HepG2 (cell line): ENCODE results near the gene DST. TPM values are rescaled to one million over a fixed set of nuclear protein-coding genes. Genes with fewer than 3 reads are reported as not detected.
A peak's percentile ranks its signal among the peaks of the same experiment; 100 is the strongest.

Experiments used
- AGO2 ChIP-seq: fragments of 200-400 bp; formaldehyde crosslinking; optimal IDR thresholded peaks from 2 replicates; pipeline ENCODE3; 2017; ENCODE audit warnings: mild to moderate bottlenecking, low read depth, low read length, moderate library complexity
- ATF3 ChIP-seq: sonication (generic); formaldehyde crosslinking; IDR thresholded peaks from 2 replicates; pipeline ENCODE4 v1.4.0; 2020; ENCODE audit warnings: missing genetic modification reagents
- IKZF5 ChIP-seq: IDR thresholded peaks from 2 replicates; pipeline ENCODE4 v1.6.1; 2018; ENCODE audit warnings: missing genetic modification reagents, mild to moderate bottlenecking, missing compliant biosample characterization
- MED8 ChIP-seq: sonication (generic); formaldehyde crosslinking; IDR thresholded peaks from 2 replicates; pipeline ENCODE4 v1.8.1; 2023; ENCODE audit warnings: mild to moderate bottlenecking, missing genetic modification reagents; ENCODE audit not compliant: insufficient replicate concordance
- RERE ChIP-seq: IDR thresholded peaks from 2 replicates; pipeline ENCODE4 v1.6.1; 2016; ENCODE audit warnings: low read depth, missing genetic modification reagents, missing compliant biosample characterization
- TBX2 ChIP-seq: sonication (generic); formaldehyde crosslinking; IDR thresholded peaks from 2 replicates; pipeline ENCODE4 v1.5.0; 2020; ENCODE audit warnings: missing genetic modification reagents, mild to moderate bottlenecking, borderline replicate concordance
- ZNF788 ChIP-seq: sonication (generic); formaldehyde crosslinking; IDR thresholded peaks from 2 replicates; pipeline ENCODE4 v1.5.0; 2020; ENCODE audit warnings: mild to moderate bottlenecking, missing genetic modification reagents, borderline replicate concordance
- polyA plus RNA-seq, 8 experiments: library from polyadenylated mRNA; depleted of rRNA in 3 of 8; stranded (reverse) in 7 of 8; unstranded in 1 of 8; fragments of >200 nt; fragmentation: Illumina TruSeq in 4 of 8; extraction: Trizol in 4 of 8; gene quantifications; 2 replicates each; pipeline versions ENCODE4 v1.2.1 to v1.2.3, GENCODE V29; 2011 to 2016; ENCODE audit warnings: low read depth in 4 of 8, missing spikeins in 1 of 8, mixed read lengths in 1 of 8; ENCODE audit not compliant: insufficient read depth in 1 of 8
- total RNA-seq, 5 experiments: library from RNA; depleted of rRNA; stranded (reverse); fragments of >200 nt; fragmentation: Illumina TruSeq; extraction: Trizol; gene quantifications; 2 replicates each; pipeline ENCODE4 v1.2.3, GENCODE V29; 2016; ENCODE audit warnings: low read depth in 1 of 5
- TF ChIP-seq, protein P1 (sequence below): sonication (generic); formaldehyde crosslinking; IDR thresholded peaks from 2 replicates; pipeline ENCODE4 v1.5.0; 2020; ENCODE audit warnings: mild to moderate bottlenecking, missing genetic modification reagents, borderline replicate concordance
- TF ChIP-seq, protein P2 (sequence below): sonication (generic); formaldehyde crosslinking; IDR thresholded peaks from 2 replicates; pipeline ENCODE4 v1.4.0; 2020; ENCODE audit warnings: missing genetic modification reagents, borderline replicate concordance

Gene DST
- total and polyA plus RNA-seq, 2 of the 13 experiments (the other 11 are each of a cell fraction or from before 2014, with no cell fraction given): 64.4 to 89.0 TPM

GRCh38 chr6:56642366-56643261 is at the start of gene DST (continued):
- TF ChIP-seq RERE (no peak), TBX2 (CRISPR knock-in tag) (peak; percentile 21; the same call in 1 of the 2 replicates), MED8 (no peak), AGO2 (no peak), ATF3 (CRISPR knock-in tag) (0 out of 2 replicates have a peak, but pooled peaks have one; percentile 30), ZNF788 (CRISPR knock-in tag) (no peak), IKZF5 (no peak)
- TF ChIP-seq, protein P1, sequence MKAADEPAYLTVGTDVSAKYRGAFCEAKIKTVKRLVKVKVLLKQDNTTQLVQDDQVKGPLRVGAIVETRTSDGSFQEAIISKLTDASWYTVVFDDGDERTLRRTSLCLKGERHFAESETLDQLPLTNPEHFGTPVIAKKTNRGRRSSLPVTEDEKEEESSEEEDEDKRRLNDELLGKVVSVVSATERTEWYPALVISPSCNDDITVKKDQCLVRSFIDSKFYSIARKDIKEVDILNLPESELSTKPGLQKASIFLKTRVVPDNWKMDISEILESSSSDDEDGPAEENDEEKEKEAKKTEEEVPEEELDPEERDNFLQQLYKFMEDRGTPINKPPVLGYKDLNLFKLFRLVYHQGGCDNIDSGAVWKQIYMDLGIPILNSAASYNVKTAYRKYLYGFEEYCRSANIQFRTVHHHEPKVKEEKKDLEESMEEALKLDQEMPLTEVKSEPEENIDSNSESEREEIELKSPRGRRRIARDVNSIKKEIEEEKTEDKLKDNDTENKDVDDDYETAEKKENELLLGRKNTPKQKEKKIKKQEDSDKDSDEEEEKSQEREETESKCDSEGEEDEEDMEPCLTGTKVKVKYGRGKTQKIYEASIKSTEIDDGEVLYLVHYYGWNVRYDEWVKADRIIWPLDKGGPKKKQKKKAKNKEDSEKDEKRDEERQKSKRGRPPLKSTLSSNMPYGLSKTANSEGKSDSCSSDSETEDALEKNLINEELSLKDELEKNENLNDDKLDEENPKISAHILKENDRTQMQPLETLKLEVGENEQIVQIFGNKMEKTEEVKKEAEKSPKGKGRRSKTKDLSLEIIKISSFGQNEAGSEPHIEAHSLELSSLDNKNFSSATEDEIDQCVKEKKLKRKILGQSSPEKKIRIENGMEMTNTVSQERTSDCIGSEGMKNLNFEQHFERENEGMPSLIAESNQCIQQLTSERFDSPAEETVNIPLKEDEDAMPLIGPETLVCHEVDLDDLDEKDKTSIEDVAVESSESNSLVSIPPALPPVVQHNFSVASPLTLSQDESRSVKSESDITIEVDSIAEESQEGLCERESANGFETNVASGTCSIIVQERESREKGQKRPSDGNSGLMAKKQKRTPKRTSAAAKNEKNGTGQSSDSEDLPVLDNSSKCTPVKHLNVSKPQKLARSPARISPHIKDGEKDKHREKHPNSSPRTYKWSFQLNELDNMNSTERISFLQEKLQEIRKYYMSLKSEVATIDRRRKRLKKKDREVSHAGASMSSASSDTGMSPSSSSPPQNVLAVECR (CRISPR knock-in tag): no peak
- TF ChIP-seq, protein P2, sequence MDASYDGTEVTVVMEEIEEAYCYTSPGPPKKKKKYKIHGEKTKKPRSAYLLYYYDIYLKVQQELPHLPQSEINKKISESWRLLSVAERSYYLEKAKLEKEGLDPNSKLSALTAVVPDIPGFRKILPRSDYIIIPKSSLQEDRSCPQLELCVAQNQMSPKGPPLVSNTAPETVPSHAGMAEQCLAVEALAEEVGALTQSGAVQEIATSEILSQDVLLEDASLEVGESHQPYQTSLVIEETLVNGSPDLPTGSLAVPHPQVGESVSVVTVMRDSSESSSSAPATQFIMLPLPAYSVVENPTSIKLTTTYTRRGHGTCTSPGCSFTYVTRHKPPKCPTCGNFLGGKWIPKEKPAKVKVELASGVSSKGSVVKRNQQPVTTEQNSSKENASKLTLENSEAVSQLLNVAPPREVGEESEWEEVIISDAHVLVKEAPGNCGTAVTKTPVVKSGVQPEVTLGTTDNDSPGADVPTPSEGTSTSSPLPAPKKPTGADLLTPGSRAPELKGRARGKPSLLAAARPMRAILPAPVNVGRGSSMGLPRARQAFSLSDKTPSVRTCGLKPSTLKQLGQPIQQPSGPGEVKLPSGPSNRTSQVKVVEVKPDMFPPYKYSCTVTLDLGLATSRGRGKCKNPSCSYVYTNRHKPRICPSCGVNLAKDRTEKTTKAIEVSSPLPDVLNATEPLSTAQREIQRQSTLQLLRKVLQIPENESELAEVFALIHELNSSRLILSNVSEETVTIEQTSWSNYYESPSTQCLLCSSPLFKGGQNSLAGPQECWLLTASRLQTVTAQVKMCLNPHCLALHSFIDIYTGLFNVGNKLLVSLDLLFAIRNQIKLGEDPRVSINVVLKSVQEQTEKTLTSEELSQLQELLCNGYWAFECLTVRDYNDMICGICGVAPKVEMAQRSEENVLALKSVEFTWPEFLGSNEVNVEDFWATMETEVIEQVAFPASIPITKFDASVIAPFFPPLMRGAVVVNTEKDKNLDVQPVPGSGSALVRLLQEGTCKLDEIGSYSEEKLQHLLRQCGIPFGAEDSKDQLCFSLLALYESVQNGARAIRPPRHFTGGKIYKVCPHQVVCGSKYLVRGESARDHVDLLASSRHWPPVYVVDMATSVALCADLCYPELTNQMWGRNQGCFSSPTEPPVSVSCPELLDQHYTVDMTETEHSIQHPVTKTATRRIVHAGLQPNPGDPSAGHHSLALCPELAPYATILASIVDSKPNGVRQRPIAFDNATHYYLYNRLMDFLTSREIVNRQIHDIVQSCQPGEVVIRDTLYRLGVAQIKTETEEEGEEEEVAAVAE (CRISPR knock-in tag): no peak
